ENCODE results near the gene GCN1.
"Not testable (repeated sequence)": the region's sequence is repeated elsewhere in the genome, so short reads cannot be mapped to it uniquely, and the experiment has no call there.

GCN1 gene

DNA sequence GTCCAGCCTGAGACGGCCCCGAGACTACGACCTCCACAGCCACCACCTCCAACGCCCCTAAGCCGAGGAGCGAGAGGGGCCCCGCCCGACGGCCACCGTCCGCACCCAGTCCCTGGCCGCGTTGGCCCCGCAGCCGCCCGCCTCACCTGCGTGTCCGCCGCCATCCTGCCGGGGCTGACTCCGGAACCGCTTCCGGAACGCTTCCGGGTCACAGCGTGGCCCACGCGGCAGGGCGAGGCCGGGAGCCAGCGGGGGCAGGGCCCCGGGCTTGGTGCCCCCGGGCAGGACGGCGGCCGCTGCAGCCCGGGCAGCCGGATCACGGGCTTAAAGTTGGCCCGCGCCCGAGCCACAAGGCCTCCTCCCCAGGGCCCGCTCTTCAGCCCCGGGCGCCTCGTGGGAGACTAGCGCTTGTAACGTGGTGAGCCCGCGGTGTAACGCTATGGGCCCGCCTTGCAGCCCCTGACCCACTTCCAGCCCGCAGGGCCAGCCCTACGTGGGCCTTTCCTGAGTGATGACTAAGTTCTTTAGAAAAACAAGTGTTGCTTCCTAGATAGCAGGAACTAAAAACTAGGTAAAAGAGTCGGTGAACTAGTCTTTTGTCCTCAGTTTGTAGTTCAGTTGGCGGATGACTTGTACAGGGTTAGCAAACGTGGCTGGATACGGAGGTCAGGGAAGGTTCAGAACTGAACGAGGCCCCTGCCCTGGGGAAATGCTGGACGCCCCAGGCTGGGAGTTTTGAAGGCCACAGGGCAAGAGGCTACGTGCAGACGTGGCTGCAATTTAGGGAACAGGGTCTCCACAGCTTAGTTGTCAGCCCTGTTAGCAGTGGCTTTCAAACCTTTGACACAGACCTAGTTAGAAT is at the start of gene GCN1:
Gene GCN1, minus strand, starts transcription at position 182 of the 862 bp plus-strand sequence. Its CDS starts 18 bp downstream, at position 164.
- peak; percentile 80 to 92 for DNase-seq (ENCODE audit: low read depth in 1 of 2, low spot score in 1 of 2)

GRCh38 chr12:120242971-120243699 is 48.6 kb upstream of the GCN1 start:
- no peak for DNase-seq (ENCODE audit: low read depth in 1 of 2, low spot score in 1 of 2)

GRCh38 chr12:120242275-120242799 is 47.8 kb upstream of the GCN1 start:
- no peak for DNase-seq (ENCODE audit: low read depth in 1 of 2, low spot score in 1 of 2)

- no peak for DNase-seq (ENCODE audit: low read depth in 1 of 2, low spot score in 1 of 2)
Observed at GRCh38 chr12:120241561-120242274, 47.2 kb upstream of the GCN1 start.

- DNase-seq (ENCODE audit: low read depth in 1 of 2, low spot score in 1 of 2) = no peak
Observed at GRCh38 chr12:120240495-120240833, 45.9 kb upstream of the GCN1 start.

DNA sequence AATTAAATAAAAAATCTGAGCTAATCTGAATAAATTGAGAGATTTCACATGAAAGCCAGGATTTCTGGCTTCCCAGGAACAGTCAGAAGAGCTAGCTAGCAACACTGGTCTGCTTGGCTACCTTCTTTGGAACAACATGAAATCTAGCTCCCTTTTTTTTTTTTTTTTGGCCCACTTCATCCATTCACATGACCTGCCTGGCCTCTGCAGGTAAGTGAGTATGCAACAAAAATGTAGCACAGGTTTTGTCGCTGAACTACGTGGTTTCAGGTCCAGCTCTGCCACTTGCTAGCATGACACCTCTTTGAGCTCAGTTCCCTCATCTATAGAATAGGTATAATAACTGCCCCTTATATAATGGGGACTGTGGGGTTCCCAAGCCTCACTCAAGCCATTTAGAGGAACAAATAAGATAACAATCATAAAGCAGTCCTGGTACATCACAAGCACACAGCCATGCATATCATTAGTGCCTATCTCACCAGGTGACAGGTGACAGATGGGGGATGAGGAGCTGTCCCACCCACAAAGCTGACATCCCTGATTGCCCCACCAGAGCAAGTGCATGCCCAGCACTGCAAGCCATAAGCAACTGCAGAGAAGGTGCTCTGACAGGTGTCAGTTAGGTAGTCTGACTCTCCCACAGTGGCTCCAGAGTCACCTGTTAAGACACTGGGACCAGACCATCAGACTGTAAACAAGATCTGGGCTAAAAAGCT is 45.4 kb upstream of the GCN1 start:
- DNase-seq (ENCODE audit: low read depth in 1 of 2, low spot score in 1 of 2) = no peak

GRCh38 chr12:120238839-120239445 is 44.4 kb upstream of the GCN1 start:
- no peak for DNase-seq (ENCODE audit: low read depth in 1 of 2, low spot score in 1 of 2)

- no peak for DNase-seq (ENCODE audit: low read depth in 1 of 2, low spot score in 1 of 2)
Observed at GRCh38 chr12:120238217-120238616, 43.7 kb upstream of the GCN1 start.

GRCh38 chr12:120237360-120238171 is 43.1 kb upstream of the GCN1 start:
- DNase-seq (ENCODE audit: low read depth in 1 of 2, low spot score in 1 of 2) = no peak

DNA sequence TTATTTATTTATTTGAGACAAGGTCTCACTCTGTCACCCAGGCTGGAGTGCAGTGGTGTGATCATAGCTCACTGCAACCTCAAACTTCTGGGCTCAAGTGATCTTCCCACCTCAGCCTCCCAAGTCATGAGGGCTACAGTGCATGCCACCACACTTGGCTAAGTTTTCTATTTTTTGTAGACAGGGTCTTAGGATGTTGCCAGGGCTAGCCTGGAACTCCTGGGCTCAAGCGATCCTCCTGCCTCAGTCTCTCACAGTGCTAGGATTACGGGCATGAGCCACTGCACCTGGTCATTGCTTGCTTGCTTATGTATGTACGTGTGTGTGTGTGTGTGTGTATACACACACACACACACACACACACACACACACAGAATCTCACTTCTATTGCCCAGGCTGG is 42.3 kb upstream of the GCN1 start:
- DNase-seq (ENCODE audit: low read depth in 1 of 2, low spot score in 1 of 2) = not testable (repeated sequence)

- no peak for DNase-seq (ENCODE audit: low read depth in 1 of 2, low spot score in 1 of 2)
Observed at GRCh38 chr12:120235369-120236323, 41.1 kb upstream of the GCN1 start.

- no peak for DNase-seq (ENCODE audit: low read depth in 1 of 2, low spot score in 1 of 2)
Observed at GRCh38 chr12:120234643-120235368, 40.3 kb upstream of the GCN1 start.

GRCh38 chr12:120231316-120232011 is 36.9 kb upstream of the GCN1 start:
- DNase-seq (ENCODE audit: low read depth in 1 of 2, low spot score in 1 of 2) = peak; percentile 38 to 57

- no peak for DNase-seq (ENCODE audit: low read depth in 1 of 2, low spot score in 1 of 2)
Observed at GRCh38 chr12:120230974-120231315, 36.4 kb upstream of the GCN1 start.

GRCh38 chr12:120230326-120230973 is 35.9 kb upstream of the GCN1 start:
- DNase-seq (ENCODE audit: low read depth in 1 of 2, low spot score in 1 of 2) = no peak

GRCh38 chr12:120229487-120230325 is 35.2 kb upstream of the GCN1 start:
- DNase-seq (ENCODE audit: low read depth in 1 of 2, low spot score in 1 of 2) = no peak
